GM12872 (cell line): ENCODE measurements around the gene ZNF200.

Source experiments
- TF ChIP-seq, protein P1 (sequence below): IDR thresholded peaks from 3 replicates; pipeline ENCODE4 v1.5.1; 2011; ENCODE audit warnings: low read depth, mild to moderate bottlenecking, low read length, moderate library complexity; ENCODE audit not compliant: insufficient read depth

The ZNF200 gene

DNA sequence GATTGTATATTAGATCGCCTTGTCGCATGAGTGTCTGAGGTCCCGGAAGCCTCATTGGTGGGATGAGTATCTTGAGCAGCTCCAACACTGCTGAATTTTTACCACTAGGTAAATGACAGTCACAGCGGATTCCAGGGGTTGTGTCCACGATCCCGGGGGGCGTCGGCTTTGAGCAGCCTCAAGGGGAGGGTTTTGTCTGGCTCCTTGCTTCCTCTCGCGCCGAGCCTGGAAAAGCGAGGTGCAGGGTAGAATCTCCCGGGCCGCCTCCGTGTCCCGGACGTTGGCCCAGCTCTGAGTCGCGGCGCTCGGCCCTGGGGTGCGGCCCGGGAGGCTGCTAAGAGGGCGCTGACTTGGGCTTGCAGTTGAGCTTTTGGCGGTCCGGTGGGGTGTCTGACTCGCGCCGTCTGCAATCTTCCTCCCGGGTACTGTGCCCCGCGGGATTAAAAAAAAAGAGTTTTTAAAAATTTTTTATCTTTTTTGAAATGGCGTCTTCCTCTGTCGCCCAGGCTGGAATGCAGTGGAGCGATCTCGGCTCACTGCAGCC is 42.4 kb downstream of the ZNF200 start:
- TF ChIP-seq, protein P1, sequence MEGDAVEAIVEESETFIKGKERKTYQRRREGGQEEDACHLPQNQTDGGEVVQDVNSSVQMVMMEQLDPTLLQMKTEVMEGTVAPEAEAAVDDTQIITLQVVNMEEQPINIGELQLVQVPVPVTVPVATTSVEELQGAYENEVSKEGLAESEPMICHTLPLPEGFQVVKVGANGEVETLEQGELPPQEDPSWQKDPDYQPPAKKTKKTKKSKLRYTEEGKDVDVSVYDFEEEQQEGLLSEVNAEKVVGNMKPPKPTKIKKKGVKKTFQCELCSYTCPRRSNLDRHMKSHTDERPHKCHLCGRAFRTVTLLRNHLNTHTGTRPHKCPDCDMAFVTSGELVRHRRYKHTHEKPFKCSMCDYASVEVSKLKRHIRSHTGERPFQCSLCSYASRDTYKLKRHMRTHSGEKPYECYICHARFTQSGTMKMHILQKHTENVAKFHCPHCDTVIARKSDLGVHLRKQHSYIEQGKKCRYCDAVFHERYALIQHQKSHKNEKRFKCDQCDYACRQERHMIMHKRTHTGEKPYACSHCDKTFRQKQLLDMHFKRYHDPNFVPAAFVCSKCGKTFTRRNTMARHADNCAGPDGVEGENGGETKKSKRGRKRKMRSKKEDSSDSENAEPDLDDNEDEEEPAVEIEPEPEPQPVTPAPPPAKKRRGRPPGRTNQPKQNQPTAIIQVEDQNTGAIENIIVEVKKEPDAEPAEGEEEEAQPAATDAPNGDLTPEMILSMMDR, result no peak

DNA sequence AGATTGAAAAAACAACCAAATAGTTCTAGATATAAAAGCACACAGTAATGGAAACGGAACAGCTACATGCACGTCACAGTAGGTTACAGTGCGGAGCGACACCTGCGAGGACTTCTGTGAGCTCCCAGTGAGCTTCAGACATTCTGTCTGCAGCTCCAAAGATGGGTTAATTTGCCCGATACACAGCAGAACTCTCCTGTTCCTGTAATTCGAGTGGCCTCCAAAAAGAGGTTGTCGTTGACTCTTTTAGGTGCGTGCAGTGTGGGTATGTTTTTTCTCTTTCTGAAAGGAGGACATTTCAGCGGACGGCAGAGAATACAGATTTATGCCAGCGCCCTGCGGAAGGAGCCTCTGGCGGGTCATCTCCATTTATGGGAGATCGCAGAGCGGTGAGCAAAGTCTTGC is 44.0 kb downstream of the ZNF200 start:
- TF ChIP-seq, protein P1, result no peak

DNA sequence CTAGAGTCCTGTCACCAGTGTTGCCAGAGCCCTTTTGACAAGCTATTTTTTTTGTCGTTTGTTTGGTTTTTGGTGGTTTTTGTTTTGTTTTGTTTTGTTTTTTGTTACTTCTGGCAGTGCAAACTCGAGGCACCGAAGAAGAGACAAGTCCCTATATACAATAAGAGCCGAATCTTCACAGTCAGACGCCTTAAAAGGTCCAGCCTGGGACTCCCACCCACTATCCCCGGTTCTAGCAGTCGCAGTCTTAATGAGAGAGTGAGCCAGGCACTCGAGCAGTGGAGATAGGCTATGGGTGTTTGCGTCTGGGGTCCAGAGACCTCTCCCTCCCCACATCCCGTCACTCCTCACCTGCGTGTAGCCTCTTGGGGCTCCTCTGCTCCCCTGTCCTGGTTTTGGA is 45.1 kb downstream of the ZNF200 start:
- TF ChIP-seq, protein P1, result no peak

DNA sequence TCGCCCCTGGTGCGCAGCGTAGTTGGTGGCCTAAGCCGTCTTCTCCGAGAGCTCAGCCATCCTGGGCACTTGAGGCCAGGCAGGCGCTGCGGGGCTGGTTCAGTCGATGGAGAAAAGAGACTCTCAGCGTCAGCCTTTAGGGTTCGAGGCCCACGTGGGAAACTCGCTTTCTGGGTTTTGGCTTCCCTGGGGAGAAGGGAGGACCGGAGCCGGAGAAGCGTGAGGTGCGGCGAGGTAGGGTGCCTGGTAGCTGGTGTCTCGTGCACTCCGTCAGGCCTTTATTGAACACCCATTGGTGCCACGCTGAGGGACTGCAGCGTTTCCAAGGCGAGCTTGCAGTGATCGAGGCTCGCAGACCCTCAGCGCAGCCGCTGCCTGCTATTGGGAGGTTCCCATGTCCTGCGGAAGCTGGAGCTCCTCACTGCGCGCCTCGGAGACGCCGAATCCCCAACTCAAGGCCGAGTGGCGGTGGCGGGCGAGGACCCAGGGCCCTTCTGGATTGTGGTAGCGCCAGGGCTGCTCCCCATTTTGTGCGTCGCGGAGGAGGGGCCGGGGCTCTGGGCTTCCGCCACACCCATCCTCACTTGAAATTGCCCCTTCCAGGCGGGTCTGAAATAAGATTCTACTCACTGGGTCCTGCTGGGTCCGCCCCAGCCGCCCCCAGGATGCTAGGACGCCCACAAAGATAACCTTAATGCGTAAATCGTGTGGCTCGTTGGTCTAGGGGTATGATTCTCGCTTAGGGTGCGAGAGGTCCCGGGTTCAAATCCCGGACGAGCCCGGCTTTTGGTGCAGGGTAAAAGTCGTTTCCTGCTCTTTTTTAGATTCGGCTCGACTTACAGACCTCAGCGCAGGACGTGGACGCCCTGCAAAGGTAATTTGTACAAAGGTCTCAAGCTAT is 45.8 kb downstream of the ZNF200 start:
- TF ChIP-seq, protein P1, result no peak

DNA sequence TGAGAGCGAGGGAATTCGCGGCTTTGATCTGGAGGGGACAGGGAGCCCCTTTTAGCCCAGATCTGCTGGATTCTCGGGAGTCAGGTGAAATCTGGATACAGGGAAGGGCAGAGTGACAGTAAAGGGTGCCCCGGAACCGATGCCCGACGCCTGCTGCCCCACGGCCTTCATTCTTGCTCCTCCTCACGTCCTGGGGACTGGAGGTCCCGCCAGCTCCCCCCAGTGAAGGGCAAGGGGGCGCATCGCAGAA is 46.4 kb downstream of the ZNF200 start:
- TF ChIP-seq, protein P1, result no peak

DNA sequence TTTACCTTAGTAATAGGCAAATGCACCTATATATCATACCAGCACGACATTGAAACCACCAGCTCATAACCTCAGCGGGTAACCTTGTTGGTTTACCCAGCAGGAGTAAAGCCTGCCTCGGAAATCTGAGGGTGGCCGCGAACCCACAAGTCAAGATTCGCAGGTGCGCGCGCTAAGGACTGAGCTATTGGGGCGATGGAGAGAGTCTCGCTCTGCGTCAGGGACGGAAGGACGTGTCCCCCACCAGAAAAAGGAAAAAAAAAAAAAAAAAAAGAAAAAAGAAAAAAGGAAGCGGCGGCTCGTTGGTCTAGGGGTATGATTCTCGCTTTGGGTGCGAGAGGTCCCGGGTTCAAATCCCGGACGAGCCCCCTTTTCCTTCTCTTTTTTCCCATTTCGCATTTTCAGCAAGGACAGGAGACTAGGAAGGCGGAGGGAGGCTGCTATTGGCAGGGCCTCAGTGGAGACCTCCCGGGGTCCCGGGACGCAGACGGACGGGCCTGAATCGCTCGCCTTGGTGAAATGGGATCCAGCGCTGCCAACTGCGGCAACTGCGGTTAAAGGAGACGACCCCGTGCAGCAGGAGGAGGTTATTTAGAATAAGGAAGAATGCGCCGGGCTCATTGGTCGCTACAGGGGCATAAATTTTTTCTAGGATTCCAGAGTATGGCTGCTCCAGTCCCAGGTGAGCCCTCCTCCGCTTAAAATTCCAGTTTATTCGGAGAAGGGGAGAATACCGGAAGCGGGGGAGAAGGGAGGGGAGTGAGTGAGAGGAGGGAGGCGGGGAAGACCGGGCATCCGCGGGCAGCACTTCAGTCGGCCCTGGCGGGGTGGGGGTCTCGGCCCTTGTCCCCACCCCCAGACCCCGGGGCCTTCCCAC is 46.9 kb downstream of the ZNF200 start, which contains the start of gene OR1F1:
Gene OR1F1, plus strand, starts transcription at position 407 of the 877 bp plus-strand sequence.
- TF ChIP-seq, protein P1, result no peak
